GM10248 (cell line): ENCODE data around the gene PGAM4.

Experiments used
- CTCF ChIA-PET: fragments of 300-600 bp; sonication (Branson Sonifier 250); formaldehyde crosslinking; extraction: SDS; loops from one replicate; lab custom pipeline; 2021; ENCODE audit warnings: antibody characterized with exemption; lab: Yijun Ruan, JAX
- POLR2A ChIA-PET: fragments of 350-650 bp; sonication (Branson Sonifier 250); formaldehyde crosslinking; extraction: SDS; loops from one replicate; lab custom pipeline; 2020; ENCODE audit warnings: antibody characterized with exemption; lab: Yijun Ruan, JAX
- DNase-seq: peaks from one replicate; pipeline ENCODE4 v3.0.0; 2012; ENCODE audit errors: extremely low spot score
- CTCF ChIP-seq: IDR thresholded peaks from 2 replicates; pipeline ENCODE4 v1.5.1; 2012; ENCODE audit warnings: mild to moderate bottlenecking, low read depth; ENCODE audit errors: extremely low read depth, missing control alignments, control extremely low read depth

PGAM4 gene

DNA sequence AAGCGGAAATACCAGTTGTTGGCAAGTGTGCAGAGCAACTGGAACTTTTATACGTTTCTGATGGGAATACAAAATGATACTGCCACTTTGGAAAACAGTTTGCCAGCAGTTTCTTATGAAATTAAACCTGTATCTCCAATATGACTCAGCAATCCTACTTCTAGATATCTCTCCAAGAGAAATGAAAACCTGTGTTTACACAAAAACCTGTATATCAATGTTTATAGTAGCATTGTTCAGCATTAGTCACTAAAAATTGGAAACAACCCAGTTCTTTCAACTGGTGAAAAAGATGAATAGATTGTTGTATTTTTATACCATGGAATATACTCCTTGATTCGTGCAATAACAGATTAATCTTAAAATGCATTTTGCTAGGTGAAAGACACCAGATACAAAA is 32.1 kb downstream of the PGAM4 start:
- ChIA-PET POLR2A (no interaction called here), CTCF (no interaction called here)
- TF ChIP-seq CTCF, result no peak
- DNase-seq, result no peak

DNA sequence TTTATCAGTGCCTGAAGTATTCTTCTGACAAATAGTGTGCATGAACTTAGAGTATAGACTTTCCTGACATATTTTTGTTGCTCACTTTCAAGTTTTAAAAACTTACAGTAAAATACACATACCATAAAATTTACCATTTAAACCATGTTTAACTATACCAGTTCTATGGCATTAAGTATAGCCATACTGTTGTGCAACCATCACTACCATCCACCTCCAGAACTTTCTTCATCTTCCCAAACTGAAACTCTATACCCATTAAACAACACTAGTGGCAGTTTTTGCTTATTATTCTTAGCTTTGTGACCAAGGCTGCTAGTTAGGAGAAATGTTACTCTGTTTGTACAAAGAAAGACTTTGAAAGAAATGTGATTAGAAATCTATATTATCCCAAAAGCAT is 33.1 kb downstream of the PGAM4 start:
- TF ChIP-seq CTCF, result no peak
- ChIA-PET POLR2A (no interaction called here), CTCF (interaction anchor here (1.3 kb wide), 1 partner anchor 17 kb away, joined by 3 read pairs; no protein-coding TSS in a partner anchor)
- DNase-seq, result no peak

DNA sequence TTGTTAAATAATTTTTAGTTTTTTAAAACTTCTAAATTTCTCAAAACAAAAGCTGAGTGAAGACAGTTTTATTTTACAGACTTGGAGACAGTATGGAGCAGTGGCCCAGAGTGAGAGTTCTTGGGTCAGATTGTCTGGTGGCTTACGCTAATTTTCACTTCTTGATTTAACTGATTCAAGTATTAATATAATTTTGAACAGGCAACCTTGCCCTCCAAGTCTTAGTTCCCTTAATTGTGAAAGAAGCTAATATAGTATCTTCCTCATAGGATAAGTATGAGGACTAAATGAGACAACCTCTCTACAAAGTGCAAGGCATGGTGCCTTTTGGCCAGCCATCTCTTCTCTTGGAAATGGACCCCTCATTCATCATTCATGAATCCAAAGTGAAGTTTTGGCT is 33.6 kb downstream of the PGAM4 start:
- no peak for DNase-seq
- ChIA-PET CTCF (interaction anchor here (1.3 kb wide), 1 partner anchor 17 kb away, joined by 3 read pairs; no protein-coding TSS in a partner anchor), POLR2A (no interaction called here)
- no peak for TF ChIP-seq CTCF

GRCh38 chrX:77930581-77930980 is 38.9 kb downstream of the PGAM4 start:
- ChIA-PET POLR2A (no interaction called here), CTCF (interaction anchor here (0.9 kb wide), 1 partner anchor 17 kb away, joined by 3 read pairs; no protein-coding TSS in a partner anchor)
- DNase-seq, result no peak
- TF ChIP-seq CTCF, result no peak

DNA sequence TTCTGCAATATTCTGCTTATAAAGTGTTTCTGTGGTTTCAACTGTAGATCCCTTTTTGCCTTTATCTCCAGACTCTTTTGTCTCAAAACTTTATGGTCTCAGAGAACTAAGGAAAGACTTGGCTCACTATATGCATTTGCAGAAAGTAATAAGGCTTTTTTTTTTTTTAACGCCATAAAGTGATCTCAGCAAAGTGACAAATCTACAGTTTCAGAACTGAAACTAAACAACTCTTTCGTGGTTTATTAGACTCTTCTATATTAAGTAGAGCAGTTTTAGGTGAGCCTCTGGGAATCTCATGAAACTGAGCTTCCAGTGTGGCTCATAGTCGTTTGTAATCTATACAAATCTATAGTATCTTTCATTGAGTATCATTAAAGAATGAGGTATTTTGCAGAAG is 43.7 kb downstream of the PGAM4 start:
- DNase-seq, result no peak
- TF ChIP-seq CTCF, result no peak
- ChIA-PET POLR2A (no interaction called here), CTCF (interaction anchor here (1.4 kb wide), 1 partner anchor 26 kb away, joined by 3 read pairs; the partner anchor contains the start of gene COX7B)

GRCh38 chrX:77924320-77924859 is 45.0 kb downstream of the PGAM4 start:
- no peak for DNase-seq
- POLR2A ChIA-PET, result no interaction called here
- no peak for TF ChIP-seq CTCF
- CTCF ChIA-PET, result interaction anchor here (1.4 kb wide), 1 partner anchor 25 kb away, joined by 3 read pairs; the partner anchor contains the start of gene COX7B
